Measurements from ENCODE around the gene BAMBI.

BAMBI gene

DNA sequence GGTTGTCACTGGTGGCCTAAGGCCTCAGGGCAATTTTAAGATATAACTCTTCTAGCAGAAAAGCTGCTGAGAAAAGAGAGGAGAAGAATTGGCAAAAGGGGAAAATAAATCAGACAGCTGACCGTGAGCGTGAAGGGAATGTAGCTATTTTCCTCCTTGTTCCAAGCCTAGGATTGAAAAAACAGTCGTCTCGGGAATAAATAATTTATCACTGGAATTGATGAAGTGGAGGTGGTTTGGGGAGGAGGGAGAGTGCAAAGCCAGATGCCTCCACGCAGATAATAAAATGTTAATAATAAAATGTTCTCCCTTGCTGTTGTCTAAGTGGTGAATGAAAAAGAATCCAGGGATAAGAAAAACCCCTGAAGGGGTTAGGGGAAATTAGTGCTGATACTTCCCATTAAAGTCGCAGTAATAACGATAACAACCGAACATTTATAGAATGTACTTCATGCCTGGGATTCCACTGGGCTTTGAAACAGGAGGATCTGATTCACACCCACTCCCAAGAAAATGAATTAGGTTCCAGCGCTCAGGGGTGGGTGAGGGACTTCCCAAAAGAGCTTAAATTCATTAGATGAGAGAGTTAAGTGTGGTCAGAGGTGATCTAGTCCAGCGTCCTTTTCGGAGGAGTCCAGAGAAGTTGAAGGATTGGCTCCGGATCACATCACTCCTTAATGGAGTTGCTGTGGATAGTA, 27.3 kb downstream of the BAMBI start:
- Histone ChIP-seq H3K4me1 (ENCODE audit: control insufficient read depth, insufficient read depth, low read length, poor library complexity, severe bottlenecking) (no peaks in the 10 kb centered on the region), H3K9me3 (ENCODE audit: control insufficient read depth, low read length) (no peaks in the 10 kb centered on the region), H3K27me3 (replicated peaks; ENCODE audit: control insufficient read depth, insufficient read depth, low read length, poor library complexity, severe bottlenecking) (no peaks in the 10 kb centered on the region), H3K36me3 (ENCODE audit: control insufficient read depth, insufficient read depth, low read length) (no peaks in the 10 kb centered on the region), H3K27ac (ENCODE audit: insufficient read depth, low read length, poor library complexity, severe bottlenecking) (no peak overlapping the region), H3K4me3 (ENCODE audit: insufficient read depth, low read depth, low read length, poor library complexity, severe bottlenecking) (no peak overlapping the region)
- no peak for DNase-seq

DNA sequence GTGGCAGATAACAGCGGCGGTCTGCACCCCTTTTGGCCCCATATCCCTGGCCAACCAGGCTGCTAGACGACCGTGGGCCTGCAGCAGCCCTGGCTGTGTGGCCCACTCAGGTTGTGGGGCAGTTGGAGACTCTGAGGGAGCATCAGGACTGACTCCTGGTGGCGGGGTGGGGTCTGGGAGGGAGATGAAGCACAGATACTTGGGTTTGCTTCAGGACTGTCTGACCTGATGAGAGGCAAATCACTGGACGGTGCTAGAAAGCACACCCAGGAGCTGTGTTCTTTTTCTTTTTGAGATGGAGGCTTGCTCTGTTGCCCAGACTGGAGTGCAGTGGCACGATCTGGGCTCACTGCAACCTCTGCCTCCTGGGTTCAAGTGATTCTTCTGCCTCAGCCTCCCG, 28.2 kb downstream of the BAMBI start:
- Histone ChIP-seq H3K36me3 (ENCODE audit: control insufficient read depth, insufficient read depth, low read length) (no peaks in the 10 kb centered on the region), H3K27me3 (replicated peaks; ENCODE audit: control insufficient read depth, insufficient read depth, low read length, poor library complexity, severe bottlenecking) (no peaks in the 10 kb centered on the region), H3K4me1 (ENCODE audit: control insufficient read depth, insufficient read depth, low read length, poor library complexity, severe bottlenecking) (no peaks in the 10 kb centered on the region), H3K9me3 (ENCODE audit: control insufficient read depth, low read length) (no peaks in the 10 kb centered on the region), H3K4me3 (ENCODE audit: insufficient read depth, low read depth, low read length, poor library complexity, severe bottlenecking) (no peak overlapping the region), H3K27ac (ENCODE audit: insufficient read depth, low read length, poor library complexity, severe bottlenecking) (no peak overlapping the region)
- DNase-seq = no peak

DNA sequence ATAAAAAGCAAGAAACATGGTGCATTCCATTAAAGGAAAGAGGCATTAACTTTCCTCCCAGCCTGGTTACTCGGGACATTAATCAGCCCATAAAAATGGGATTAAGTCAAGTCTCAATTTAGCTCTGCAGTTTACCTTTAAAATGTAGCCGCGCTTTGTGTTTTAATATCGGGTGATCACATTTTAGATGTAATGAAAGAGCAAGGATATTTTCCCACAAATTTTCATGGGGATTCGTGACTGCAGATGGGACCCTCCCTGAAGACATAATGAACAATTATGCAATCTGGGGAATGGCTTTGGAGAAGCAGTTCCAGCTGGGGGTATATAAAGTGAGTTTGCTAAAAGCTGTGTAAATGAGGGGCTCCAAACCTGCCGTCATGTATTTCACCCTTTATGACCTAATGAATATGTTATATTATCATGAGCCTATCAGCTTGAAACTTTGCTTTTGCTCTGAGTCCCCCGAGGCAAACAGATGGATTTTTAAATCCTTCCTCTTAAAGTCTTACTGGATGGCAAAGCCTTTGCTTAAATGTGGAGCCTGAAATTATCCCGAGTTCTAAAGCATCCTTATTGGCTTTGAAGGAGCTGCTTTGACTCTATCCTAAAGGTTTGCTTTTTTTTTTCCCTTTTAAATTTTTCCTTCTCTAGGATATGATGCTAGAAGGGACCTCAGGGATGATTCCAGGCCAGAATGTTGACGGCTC, 31.8 kb downstream of the BAMBI start:
- no peak for DNase-seq
- no peak overlapping the region for H3K27ac ChIP-seq (ENCODE audit: insufficient read depth, low read length, poor library complexity, severe bottlenecking)
- H3K36me3 ChIP-seq (ENCODE audit: control insufficient read depth, insufficient read depth, low read length) = no peaks in the 10 kb centered on the region
- H3K4me3 ChIP-seq (ENCODE audit: insufficient read depth, low read depth, low read length, poor library complexity, severe bottlenecking) = no peak overlapping the region
- H3K27me3 ChIP-seq (replicated peaks; ENCODE audit: control insufficient read depth, insufficient read depth, low read length, poor library complexity, severe bottlenecking) = no peaks in the 10 kb centered on the region
- no peaks in the 10 kb centered on the region for H3K4me1 ChIP-seq (ENCODE audit: control insufficient read depth, insufficient read depth, low read length, poor library complexity, severe bottlenecking)
- H3K9me3 ChIP-seq (ENCODE audit: control insufficient read depth, low read length) = no peaks in the 10 kb centered on the region

DNA sequence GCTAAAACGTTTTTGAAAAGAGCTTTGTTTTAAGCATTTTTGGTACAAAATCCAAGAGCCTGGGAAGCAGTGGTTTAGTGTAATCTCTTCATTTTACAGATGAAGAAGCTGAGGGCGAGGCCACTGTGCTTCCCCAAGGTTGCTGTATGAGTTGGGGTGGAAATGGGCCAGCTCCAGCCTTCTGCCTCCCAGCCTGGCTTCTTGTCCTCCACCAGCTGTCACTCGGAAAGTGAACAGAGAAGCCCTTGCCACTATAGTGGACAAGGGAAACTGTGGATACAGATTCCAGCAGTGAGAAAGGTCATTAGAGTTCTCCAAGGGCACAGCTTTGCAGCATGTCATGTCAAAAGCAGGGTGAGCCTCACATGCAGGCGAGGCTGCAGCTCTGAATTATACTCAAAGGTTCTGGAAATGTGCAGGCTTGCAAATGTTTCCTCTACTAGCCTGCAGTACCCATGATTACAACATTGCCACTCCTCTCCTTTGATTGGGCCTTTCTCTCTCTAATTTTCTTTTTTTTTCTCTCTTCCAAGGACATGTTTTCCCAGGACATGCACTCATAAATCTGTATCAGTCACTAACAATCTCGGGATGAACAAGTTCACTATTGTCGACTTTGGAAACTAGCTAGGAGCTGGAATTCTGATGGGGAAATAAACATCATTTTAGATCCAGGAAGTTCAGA, 33.0 kb downstream of the BAMBI start:
- no peak for DNase-seq
- Histone ChIP-seq H3K4me1 (ENCODE audit: control insufficient read depth, insufficient read depth, low read length, poor library complexity, severe bottlenecking) (no peaks in the 10 kb centered on the region), H3K36me3 (ENCODE audit: control insufficient read depth, insufficient read depth, low read length) (no peaks in the 10 kb centered on the region), H3K27me3 (replicated peaks; ENCODE audit: control insufficient read depth, insufficient read depth, low read length, poor library complexity, severe bottlenecking) (no peaks in the 10 kb centered on the region), H3K27ac (ENCODE audit: insufficient read depth, low read length, poor library complexity, severe bottlenecking) (no peak overlapping the region), H3K4me3 (ENCODE audit: insufficient read depth, low read depth, low read length, poor library complexity, severe bottlenecking) (no peak overlapping the region), H3K9me3 (ENCODE audit: control insufficient read depth, low read length) (no peaks in the 10 kb centered on the region)

DNA sequence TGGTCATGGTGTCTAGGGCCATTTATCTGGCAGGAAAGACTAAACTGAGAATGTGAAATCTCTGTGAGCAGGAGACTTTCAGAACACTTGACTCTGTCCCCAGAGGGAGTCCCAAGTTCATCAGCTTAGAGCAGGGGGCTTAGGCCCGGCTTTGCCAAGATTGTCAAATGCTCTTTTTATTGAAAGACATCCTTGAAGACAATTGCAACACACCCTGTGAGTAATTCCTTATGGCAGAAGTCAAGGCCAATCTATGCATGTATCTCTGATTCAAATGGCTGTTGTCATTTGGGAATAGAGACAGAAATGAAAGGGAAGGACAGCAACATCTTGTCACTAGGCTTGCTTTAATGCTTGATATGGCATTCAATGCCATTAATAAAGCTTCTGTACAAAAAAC, 33.7 kb downstream of the BAMBI start:
- H3K27me3 ChIP-seq (replicated peaks; ENCODE audit: control insufficient read depth, insufficient read depth, low read length, poor library complexity, severe bottlenecking) = no peaks in the 10 kb centered on the region

DNA sequence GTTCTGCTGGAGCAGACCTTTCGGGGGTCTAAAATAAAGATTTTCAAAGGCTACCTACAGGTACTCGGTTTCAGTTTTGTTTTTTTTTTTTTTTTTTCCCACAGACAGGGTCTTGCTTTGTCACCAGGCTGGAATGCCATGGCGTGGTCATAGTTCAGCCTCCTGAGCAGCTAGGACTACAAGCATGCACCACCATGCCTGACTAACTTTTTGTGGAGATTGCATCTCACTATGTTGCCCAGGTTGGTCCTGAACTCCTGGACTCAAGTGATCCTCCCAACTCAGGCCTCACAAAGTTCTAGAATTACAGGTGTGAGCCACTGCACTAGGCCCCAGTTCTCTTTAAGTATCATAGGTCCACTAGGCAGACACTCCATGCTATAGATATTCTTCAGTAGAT, 34.5 kb downstream of the BAMBI start:
- H3K4me1 ChIP-seq (ENCODE audit: control insufficient read depth, insufficient read depth, low read length, poor library complexity, severe bottlenecking) = no peaks in the 10 kb centered on the region
- H3K27me3 ChIP-seq (replicated peaks; ENCODE audit: control insufficient read depth, insufficient read depth, low read length, poor library complexity, severe bottlenecking) = no peaks in the 10 kb centered on the region
- H3K4me3 ChIP-seq (ENCODE audit: insufficient read depth, low read depth, low read length, poor library complexity, severe bottlenecking) = no peak overlapping the region
- no peaks in the 10 kb centered on the region for H3K9me3 ChIP-seq (ENCODE audit: control insufficient read depth, low read length)
- DNase-seq = no peak
- no peak overlapping the region for H3K27ac ChIP-seq (ENCODE audit: insufficient read depth, low read length, poor library complexity, severe bottlenecking)
- H3K36me3 ChIP-seq (ENCODE audit: control insufficient read depth, insufficient read depth, low read length) = no peaks in the 10 kb centered on the region

More for the DNA sequence above, 33.7 kb downstream of the BAMBI start:
- no peak for DNase-seq
- Histone ChIP-seq H3K4me1 (ENCODE audit: control insufficient read depth, insufficient read depth, low read length, poor library complexity, severe bottlenecking) (no peaks in the 10 kb centered on the region), H3K9me3 (ENCODE audit: control insufficient read depth, low read length) (no peaks in the 10 kb centered on the region), H3K27ac (ENCODE audit: insufficient read depth, low read length, poor library complexity, severe bottlenecking) (no peak overlapping the region), H3K36me3 (ENCODE audit: control insufficient read depth, insufficient read depth, low read length) (no peaks in the 10 kb centered on the region), H3K4me3 (ENCODE audit: insufficient read depth, low read depth, low read length, poor library complexity, severe bottlenecking) (no peak overlapping the region)

DNA sequence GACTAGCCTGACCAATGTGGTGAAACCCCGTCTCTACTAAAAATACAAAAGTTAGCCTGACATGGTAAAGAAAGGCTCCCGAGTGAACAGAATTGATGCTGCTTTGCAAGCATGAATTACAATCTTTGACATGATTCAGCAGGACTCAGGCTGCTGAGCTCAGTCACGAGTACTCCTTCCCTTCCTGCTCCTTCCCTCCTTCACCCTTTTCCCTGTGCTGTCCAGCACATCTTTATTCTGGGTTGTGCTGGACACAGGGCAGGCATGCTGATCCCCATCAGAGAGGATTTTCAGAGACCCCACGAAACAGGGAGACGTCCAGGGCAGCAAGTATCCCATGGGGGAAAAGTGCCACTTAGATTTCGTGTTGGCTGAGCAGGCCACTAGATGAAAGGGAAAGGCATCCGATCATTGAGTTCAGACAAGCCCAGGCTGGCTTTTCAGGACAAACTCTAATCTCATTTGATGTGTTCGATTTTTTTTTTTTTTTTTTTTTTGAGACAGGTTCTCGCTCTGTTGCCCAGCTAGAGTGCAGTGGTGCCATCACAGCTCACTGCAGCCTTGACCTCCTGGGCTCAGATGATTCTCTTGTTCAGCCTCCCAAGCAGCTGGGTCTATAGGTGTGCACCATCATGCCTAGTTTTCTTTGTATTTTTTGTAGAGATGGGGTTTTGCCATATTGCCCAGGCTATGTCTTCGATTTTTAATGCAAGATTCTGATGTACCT, 36.5 kb downstream of the BAMBI start:
- H3K4me3 ChIP-seq (ENCODE audit: insufficient read depth, low read depth, low read length, poor library complexity, severe bottlenecking) = no peak overlapping the region
- no peaks in the 10 kb centered on the region for H3K27me3 ChIP-seq (replicated peaks; ENCODE audit: control insufficient read depth, insufficient read depth, low read length, poor library complexity, severe bottlenecking)
- DNase-seq = no peak
- H3K27ac ChIP-seq (ENCODE audit: insufficient read depth, low read length, poor library complexity, severe bottlenecking) = no peak overlapping the region
- no peaks in the 10 kb centered on the region for H3K4me1 ChIP-seq (ENCODE audit: control insufficient read depth, insufficient read depth, low read length, poor library complexity, severe bottlenecking)
- no peaks in the 10 kb centered on the region for H3K9me3 ChIP-seq (ENCODE audit: control insufficient read depth, low read length)
- H3K36me3 ChIP-seq (ENCODE audit: control insufficient read depth, insufficient read depth, low read length) = no peaks in the 10 kb centered on the region

DNA sequence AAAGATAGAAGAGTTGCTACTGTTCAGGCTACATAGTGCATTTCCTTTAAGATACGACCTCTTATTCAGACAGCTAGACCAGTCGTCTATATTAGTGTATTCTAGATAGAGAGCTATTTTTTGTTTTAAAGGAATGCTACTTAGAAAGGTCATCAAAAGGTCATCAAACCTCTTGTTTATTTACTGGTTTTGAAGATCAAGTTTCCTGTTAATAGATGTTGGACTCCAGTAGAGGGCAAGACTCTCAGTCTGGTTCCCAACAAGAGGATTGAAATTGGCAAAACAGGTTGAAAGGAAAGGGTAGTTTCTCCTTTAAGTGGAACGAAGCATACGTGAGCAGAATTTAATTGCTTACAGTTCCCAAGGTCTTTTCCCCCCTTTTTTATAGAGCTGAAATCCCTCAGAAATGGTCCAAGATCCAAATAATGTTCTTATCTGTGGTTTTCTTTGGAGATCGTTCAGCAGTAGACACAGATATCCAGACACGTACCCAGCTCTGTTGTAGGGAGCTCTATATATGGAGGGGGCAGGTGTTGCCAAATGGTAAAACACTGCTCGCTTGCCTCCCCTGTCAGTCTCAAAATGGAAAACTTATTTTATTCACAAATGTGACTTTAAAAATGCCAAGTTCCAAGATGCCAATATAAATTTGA, 37.2 kb downstream of the BAMBI start:
- no peak overlapping the region for H3K27ac ChIP-seq (ENCODE audit: insufficient read depth, low read length, poor library complexity, severe bottlenecking)
- H3K27me3 ChIP-seq (replicated peaks; ENCODE audit: control insufficient read depth, insufficient read depth, low read length, poor library complexity, severe bottlenecking) = no peaks in the 10 kb centered on the region
- no peaks in the 10 kb centered on the region for H3K4me1 ChIP-seq (ENCODE audit: control insufficient read depth, insufficient read depth, low read length, poor library complexity, severe bottlenecking)
- no peaks in the 10 kb centered on the region for H3K36me3 ChIP-seq (ENCODE audit: control insufficient read depth, insufficient read depth, low read length)
- no peak overlapping the region for H3K4me3 ChIP-seq (ENCODE audit: insufficient read depth, low read depth, low read length, poor library complexity, severe bottlenecking)
- no peak for DNase-seq
- no peaks in the 10 kb centered on the region for H3K9me3 ChIP-seq (ENCODE audit: control insufficient read depth, low read length)

DNA sequence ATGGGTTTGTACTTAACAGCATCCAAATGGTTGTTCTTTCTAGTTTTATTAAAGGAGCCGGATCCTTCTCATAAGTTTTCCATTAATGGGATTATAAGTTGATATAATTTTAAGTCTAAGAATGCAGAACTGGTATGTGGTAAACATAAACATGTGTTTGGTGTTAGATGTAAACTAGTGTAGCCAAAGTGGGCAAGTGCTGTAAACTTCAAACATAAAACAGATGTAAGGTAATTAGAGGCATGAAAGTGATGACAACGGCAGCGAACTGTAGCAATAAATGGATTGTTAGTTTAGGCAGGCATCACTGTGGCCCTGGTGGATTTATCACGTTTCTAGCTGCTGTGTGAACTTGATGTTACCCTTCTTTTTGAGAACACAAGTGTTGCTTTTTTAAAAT, 37.9 kb downstream of the BAMBI start:
- Histone ChIP-seq H3K27ac (ENCODE audit: insufficient read depth, low read length, poor library complexity, severe bottlenecking) (no peak overlapping the region), H3K9me3 (ENCODE audit: control insufficient read depth, low read length) (no peaks in the 10 kb centered on the region), H3K27me3 (replicated peaks; ENCODE audit: control insufficient read depth, insufficient read depth, low read length, poor library complexity, severe bottlenecking) (no peaks in the 10 kb centered on the region), H3K36me3 (ENCODE audit: control insufficient read depth, insufficient read depth, low read length) (no peaks in the 10 kb centered on the region), H3K4me1 (ENCODE audit: control insufficient read depth, insufficient read depth, low read length, poor library complexity, severe bottlenecking) (no peaks in the 10 kb centered on the region), H3K4me3 (ENCODE audit: insufficient read depth, low read depth, low read length, poor library complexity, severe bottlenecking) (no peak overlapping the region)
- no peak for DNase-seq
